Stimulated activated CD4-positive, alpha-beta T cell treated with anti-CD3 and anti-CD28 coated beads, Interleukin-15, amount 100 ng/mL, for 48 hours (primary cell): ENCODE data around the gene ASCC3.

Experiments used
- DNase-seq, 2 donors: peaks; one replicate each; pipeline ENCODE4 v3.0.0-alpha.2; 2020; ENCODE audit warnings: low read depth in 2 of 2

Gene ASCC3

GRCh38 chr6:100467129-100468015 is 413.8 kb downstream of the ASCC3 start:
- DNase-seq, result no peak

DNA sequence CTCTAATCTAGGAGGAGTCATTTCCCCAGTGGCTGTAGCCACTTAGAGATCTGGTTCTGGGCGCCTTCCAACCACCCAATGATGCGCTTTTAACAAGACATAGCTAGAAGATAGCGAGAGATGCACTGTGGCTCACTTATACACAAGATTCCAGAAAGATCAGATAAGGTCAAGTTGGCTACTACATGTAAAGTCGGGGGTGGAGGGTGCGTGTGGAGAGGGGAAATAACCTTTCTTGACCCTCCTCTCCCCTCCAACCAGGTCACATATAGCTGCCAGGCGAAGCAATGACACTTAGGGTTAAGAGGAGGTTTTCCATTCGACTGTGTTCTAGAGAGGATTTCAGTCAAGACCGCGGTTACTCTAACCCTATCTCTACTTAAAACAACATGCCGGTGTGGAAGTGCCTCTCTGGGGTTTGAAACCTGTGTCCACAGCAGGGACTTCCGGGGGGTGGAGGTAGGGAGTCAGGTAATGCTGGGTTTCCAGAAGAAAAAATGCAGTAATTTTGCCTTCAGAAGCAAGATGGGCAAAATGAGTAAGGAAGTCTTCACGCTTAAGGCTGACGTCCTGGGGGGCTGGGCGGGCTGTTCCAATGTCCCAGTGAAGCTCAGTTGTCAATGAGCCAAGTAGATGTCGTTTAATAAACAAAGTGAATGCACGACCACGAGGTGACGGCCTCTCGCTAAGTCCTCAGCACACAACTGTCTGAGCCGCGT is 414.6 kb downstream of the ASCC3 start:
- no peak for DNase-seq

- no peak for DNase-seq
Measured at GRCh38 chr6:100465701-100466409, 415.3 kb downstream of the ASCC3 start.

- DNase-seq, result no peak
Measured at GRCh38 chr6:100464903-100465700, 416.0 kb downstream of the ASCC3 start, which contains the start of gene SIM1. TSS of gene SIM1 (minus strand) at chr6:100464921. CDS start at chr6:100463468, 1,453 bp downstream.

GRCh38 chr6:100464162-100464851 is 416.8 kb downstream of the ASCC3 start:
- DNase-seq, result no peak

- no peak for DNase-seq
Measured at GRCh38 chr6:100463630-100464161, 417.4 kb downstream of the ASCC3 start.

GRCh38 chr6:100462706-100463629 is 418.2 kb downstream of the ASCC3 start:
- no peak for DNase-seq

- DNase-seq, result no peak
Measured at GRCh38 chr6:100461917-100462705, 419.0 kb downstream of the ASCC3 start.

GRCh38 chr6:100461278-100461916 is 419.7 kb downstream of the ASCC3 start:
- no peak for DNase-seq

DNA sequence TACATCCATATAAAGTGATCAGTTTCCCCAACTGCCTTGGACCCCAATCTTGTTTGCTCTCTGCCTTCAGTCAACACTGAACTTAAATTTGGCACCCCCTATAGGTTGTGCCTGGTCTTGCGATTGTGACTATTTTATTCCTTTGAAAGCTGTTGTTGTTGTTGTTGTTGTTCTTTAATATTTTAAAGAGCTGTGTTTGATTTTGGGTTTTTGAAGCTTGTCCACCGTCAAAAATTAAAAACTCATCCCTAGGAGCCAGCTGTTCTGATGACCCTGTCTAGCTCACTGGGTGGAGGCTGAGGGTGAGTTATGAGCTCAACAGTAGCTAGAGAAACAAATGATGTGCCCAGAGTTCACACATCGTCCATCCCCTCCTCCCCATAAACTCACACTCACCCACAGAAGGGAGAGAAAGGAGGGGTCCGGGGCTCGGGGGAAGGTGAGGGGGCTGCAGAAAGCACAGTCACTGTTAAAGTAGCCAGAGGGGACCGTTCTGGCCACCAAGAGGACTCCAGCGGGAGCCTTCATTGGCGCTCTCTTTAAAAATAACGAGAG is 420.4 kb downstream of the ASCC3 start:
- DNase-seq, result no peak

- no peak for DNase-seq
Measured at GRCh38 chr6:100459592-100460184, 421.4 kb downstream of the ASCC3 start.

DNA sequence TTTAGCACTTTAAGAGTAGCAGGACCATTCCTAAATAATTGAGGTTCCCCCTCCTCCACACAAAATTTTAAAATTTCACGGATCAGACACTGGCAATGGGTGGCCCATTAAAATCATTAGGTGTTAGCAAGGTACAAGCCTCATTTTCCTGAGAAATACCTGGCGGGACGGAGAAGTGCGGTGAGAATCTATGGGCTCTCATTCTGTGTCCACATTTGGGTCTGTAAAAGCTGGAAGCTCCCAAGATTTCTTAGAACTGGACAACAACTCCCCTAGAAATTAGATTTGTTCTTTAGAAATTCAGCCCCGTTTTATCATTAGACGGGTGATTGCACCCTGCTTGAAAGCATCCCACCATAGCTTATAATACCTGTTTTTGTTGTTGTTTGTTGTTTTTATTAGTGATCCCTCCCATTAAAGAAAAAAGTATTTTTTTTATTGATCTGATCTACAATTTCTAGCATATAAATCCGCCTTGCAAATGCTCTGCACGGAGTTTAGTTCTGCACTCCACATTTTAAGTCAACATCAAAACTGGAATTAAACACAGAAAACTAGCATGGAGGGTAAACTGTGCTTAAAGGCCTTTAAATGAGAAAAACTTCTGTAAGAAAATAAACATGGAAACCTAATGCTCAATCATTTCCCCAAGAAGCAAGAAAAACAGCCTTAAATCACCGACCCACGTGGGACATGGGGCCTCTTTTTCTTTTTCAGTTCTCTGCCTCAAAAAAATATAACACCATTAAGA is 422.1 kb downstream of the ASCC3 start:
- DNase-seq, result no peak
